RWPE1 (cell line): ENCODE results near the gene TENM4.

Source experiments
- CTCF ChIA-PET: fragments of 350-600 bp; sonication (Branson Sonifier 250); formaldehyde crosslinking; extraction: SDS; loops from one replicate; lab custom pipeline; 2021; lab: Yijun Ruan, JAX
- POLR2A ChIA-PET: fragments of 400-600 bp; formaldehyde crosslinking; extraction: SDS; loops from one replicate; lab custom pipeline; 2020; ENCODE audit warnings: antibody characterized with exemption; ENCODE audit not compliant: low non-redundant PET; lab: Yijun Ruan, JAX
- DNase-seq: peaks from one replicate; pipeline ENCODE4 v3.0.0; 2012; ENCODE audit warnings: low spot score
- H3K27ac ChIP-seq: fragments of 450-650 bp; 2 replicates; pipeline ENCODE4 v1.5.1; 2017
- TF ChIP-seq, protein P1 (sequence below): fragments of 450-650 bp; conservative IDR thresholded peaks from 2 replicates; pipeline ENCODE4 v1.5.1; 2017; ENCODE audit warnings: low read depth, mild to moderate bottlenecking

The TENM4 gene

GRCh38 chr11:79221444-79222130 is 219.2 kb downstream of the TENM4 start:
- DNase-seq = no peak
- POLR2A ChIA-PET = no interaction called here
- TF ChIP-seq, protein P1, sequence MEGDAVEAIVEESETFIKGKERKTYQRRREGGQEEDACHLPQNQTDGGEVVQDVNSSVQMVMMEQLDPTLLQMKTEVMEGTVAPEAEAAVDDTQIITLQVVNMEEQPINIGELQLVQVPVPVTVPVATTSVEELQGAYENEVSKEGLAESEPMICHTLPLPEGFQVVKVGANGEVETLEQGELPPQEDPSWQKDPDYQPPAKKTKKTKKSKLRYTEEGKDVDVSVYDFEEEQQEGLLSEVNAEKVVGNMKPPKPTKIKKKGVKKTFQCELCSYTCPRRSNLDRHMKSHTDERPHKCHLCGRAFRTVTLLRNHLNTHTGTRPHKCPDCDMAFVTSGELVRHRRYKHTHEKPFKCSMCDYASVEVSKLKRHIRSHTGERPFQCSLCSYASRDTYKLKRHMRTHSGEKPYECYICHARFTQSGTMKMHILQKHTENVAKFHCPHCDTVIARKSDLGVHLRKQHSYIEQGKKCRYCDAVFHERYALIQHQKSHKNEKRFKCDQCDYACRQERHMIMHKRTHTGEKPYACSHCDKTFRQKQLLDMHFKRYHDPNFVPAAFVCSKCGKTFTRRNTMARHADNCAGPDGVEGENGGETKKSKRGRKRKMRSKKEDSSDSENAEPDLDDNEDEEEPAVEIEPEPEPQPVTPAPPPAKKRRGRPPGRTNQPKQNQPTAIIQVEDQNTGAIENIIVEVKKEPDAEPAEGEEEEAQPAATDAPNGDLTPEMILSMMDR = no peak
- CTCF ChIA-PET = no interaction called here
- no peak overlapping the region for H3K27ac ChIP-seq

DNA sequence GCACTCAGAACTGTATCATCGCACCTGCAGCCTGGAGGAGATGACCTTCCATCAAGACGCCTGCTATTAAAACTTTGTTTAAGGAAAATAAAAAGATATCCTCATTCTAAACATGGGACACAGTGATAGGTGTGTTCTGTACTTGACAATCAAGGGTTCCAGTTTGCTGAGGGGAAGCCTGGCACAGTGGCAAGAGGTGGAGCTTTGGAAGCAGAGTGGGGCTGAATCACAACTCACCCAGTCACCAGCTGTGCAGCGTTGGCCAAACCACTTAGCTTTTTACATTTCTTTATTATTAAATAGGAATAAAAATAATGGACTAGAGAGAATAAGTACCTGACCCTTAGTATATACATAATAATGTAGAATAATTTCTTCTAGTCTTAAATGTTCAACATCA is 220.7 kb downstream of the TENM4 start:
- POLR2A ChIA-PET = no interaction called here
- H3K27ac ChIP-seq = no peak overlapping the region
- no peak for DNase-seq
- CTCF ChIA-PET = interaction anchor here (0.5 kb wide), 1 partner anchor 469 kb away, joined by 3 read pairs; no protein-coding TSS in a partner anchor
- TF ChIP-seq, protein P1 = no peak

DNA sequence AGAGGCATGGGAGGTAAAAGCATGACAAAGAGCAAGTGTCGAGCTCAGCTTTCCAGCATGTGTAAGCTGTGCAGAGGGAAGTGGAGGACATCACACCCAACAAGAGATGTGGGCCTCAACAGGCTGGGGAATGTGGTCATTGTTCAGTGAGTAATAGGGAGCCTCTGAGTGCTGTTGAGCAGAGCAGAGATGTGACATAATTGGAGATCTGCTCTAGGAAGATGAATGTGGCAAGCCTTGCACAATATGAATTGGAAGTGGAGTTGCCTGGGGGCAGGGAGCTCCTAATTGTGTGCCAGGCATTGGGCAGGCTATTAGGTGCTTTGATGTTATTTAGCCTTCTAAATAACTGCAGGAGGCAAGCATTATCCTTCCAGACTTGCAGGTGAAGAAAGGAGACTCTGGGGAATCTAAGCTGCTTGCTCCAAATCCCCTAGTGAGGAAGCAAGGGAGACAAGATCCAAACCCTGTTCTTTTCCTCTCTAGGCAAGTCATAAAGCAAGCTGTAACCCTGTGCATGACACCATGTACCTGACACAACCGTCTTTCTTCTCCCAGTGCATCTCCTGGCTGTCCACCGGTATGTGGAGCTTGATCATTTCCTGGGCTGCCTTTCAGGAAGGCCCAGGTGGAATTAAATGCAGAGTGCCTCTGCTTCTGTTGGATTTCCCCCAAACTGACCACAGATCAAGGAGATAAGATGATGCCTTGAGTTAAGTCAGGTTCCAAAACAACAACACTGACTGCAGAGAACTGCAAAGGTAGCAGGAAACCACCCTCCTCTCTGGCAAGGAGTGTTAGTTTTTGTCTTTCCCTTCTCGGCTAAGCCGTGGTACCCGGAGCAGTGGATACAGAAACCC is 221.4 kb downstream of the TENM4 start:
- POLR2A ChIA-PET = no interaction called here
- CTCF ChIA-PET = interaction anchor here (0.6 kb wide), 2 partner anchors 544 to 852 kb away, joined by 3 read pairs; no protein-coding TSS in a partner anchor
- no peak overlapping the region for H3K27ac ChIP-seq
- no peak for DNase-seq
- TF ChIP-seq, protein P1 = no peak

GRCh38 chr11:79212741-79213190 is 228.1 kb downstream of the TENM4 start:
- ChIA-PET CTCF (interaction anchor here (0.7 kb wide), 1 partner anchor 233 kb away, joined by 3 read pairs; no protein-coding TSS in a partner anchor), POLR2A (no interaction called here)
- H3K27ac ChIP-seq = no peak overlapping the region
- TF ChIP-seq, protein P1 = no peak
- DNase-seq = no peak

DNA sequence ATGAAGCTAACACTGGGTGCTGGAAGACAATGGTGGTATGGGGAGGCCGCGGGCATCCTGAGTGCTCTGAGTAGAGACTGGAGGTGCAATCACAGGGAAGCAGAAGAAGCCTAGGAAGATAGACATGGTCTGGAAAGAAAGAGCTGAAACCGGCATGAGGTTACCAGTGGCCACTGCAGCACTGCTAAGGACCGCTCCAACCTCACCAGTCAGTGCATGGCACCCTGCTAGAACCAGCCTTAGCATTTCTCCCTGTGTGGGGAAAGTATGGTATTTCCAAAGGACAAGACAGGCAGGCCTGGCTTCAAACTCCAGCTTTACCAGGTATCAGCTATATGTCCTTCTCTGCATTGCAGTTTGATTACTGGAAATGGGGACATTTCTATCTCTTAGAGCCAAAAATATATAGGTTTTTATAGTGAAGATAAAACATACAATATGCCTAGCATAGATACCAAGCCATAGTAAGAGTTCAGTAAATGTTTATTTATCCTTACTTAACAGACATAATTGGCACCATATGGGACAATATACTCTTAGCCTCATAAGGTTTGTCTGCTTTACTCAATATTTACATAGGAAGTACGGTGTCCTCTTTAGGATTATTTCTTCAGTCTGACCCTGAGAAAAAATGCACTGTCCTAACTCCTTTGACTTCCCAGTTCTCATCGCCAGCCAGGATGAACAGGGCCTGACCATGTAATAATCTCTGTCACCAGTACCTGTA is 231.1 kb downstream of the TENM4 start:
- no peak for DNase-seq
- CTCF ChIA-PET = no interaction called here
- no peak overlapping the region for H3K27ac ChIP-seq
- POLR2A ChIA-PET = no interaction called here
- TF ChIP-seq, protein P1 = no peak

- TF ChIP-seq, protein P1 = no peak
- no peak overlapping the region for H3K27ac ChIP-seq
- POLR2A ChIA-PET = no interaction called here
- CTCF ChIA-PET = no interaction called here
- DNase-seq = no peak
Measured at GRCh38 chr11:79208126-79208525, 232.7 kb downstream of the TENM4 start.
